SH-SY5Y (cell line): ENCODE data around the gene RABGAP1L.

Experiments
- GATA2 ChIP-seq: IDR thresholded peaks from 2 replicates; pipeline ENCODE4 v1.6.1; 2011; ENCODE audit warnings: mild to moderate bottlenecking, low read depth, low read length
- GATA3 ChIP-seq: IDR thresholded peaks from 2 replicates; pipeline ENCODE4 v1.6.1; 2011; ENCODE audit warnings: low read depth, mild to moderate bottlenecking, low read length, moderate library complexity

RABGAP1L gene

DNA sequence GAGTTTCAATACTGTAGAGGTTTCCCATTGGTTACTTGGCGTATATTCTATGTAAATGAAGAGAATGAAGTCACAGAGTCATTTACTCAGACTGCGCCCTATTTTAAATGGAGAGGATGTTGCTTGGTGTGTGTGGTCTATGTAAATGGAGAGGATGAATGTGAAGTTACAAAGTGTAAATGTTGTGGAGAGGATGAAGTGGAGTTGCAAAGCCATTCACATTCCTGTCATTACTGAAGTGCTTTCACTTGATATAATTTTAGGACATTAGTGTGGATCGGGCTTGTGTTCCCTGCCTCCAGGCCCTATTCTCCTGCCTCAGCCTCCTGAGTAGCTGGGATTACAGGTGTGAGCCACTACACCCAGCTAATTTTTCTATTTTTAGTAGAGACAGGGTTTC is 741.0 kb downstream of the RABGAP1L start:
- TF ChIP-seq GATA2, result no peak
- TF ChIP-seq GATA3, result no peak

GRCh38 chr1:174902531-174903099 is 743.3 kb downstream of the RABGAP1L start:
- TF ChIP-seq GATA2, result no peak
- no peak for TF ChIP-seq GATA3

DNA sequence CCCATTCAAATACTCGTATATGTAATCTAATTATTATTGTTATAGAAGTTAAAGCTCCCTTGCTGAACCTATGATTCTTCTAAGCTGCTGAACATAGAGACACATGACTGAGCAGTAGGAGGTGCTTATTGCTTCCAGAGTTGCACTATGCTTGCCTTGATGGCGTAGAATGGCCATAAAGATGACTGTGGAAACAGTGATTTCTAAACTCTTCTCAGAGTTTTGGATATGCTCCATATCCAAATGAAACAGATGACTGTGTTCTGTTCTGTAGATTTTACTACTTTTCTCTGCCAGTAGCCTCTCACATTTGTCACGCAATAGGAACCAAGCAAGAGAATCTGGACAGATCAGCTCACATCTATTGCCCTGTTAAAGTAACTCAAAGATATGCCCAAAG is 752.3 kb downstream of the RABGAP1L start:
- no peak for TF ChIP-seq GATA2
- TF ChIP-seq GATA3, result no peak

DNA sequence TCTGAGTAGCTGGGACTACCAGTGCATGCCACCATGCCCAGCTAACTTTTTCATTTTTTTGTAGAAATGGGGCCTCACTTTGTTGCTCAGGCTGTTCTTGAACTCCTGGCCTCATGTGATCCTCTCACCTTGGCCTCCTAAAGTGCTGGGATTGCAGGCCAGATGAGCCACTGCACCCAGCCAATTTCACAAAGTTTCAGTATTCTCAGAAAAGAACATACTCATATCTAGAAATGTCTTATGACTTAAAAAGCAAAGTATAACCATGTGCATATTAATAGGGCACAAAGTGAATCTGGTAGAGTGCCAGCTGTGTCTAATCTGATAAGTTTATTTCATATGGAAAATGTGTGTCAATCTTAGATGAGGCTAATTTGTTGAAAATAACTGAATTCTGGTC is 752.9 kb downstream of the RABGAP1L start:
- TF ChIP-seq GATA3 (no peak), GATA2 (no peak)

DNA sequence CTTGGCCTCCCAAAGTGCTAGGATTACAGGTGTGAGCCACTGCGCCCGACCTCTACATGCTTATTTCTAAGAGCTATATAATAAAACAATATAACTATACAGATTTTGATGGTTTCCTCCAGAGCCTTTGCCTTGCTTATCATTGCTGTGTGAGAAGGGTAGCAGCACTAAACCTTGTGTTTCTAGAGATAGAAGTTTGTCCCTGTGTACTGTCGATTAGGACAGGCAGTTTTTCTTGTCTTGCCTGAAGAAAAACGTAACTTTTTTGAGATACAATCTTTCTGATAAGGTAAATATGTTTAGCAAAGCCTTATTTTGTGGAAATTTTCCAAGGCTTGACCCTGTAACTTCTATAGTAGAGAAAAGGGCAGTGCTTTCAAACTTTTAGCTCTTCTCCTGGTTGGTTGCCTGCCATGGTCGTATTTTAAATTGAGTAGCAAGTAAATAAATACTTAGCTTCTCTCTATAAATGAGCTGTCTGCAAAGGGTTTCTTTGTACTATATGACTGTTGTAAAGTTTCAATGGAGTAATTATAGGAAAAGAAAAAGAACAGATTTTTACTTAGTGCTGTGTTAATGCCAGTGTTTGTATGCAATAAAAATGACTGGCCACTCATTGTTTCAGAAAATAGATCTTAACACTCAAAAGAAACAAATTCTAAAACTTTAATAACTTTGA is 754.0 kb downstream of the RABGAP1L start:
- TF ChIP-seq GATA3, result no peak
- TF ChIP-seq GATA2, result no peak

GRCh38 chr1:174914991-174915390 is 755.7 kb downstream of the RABGAP1L start:
- TF ChIP-seq GATA3 (no peak), GATA2 (no peak)

DNA sequence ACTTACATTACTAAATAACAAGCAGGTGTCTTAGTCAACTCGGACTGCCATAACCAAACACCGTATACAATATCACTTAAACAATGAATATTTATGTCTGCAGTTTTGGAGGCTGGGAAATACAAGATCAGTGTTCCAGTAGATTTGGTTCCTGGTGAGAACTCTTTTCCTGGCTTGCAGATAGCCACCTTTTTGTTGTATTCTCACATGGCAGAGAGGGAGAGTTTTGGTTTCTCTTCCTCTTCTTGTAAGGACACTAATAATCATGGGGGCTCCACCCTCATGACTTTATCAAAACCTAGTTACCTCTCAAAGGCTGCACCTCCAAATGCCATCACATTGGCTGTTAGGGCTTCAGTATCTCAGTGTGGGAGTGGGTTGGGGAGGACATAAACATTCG is 757.5 kb downstream of the RABGAP1L start:
- TF ChIP-seq GATA2 (no peak), GATA3 (no peak)

DNA sequence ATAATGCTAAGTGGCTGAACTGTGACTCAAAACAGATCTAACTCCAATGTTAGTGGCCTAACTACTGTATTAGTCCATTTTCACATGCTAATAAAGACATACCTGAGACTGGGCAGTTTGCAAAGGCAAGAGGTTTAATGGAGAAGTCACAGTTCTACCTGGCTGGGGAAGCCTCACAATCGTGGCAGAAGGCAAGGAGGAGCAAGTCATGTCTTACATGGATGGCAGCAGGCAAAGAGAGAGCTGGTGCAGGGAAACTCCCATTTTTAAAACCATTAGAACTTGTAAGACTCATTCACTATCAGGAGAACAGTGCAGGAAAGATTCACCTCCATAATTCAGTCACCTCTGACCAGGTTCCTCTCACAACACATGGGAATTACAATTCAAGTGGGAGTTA is 760.8 kb downstream of the RABGAP1L start:
- TF ChIP-seq GATA3 (no peak), GATA2 (no peak)

DNA sequence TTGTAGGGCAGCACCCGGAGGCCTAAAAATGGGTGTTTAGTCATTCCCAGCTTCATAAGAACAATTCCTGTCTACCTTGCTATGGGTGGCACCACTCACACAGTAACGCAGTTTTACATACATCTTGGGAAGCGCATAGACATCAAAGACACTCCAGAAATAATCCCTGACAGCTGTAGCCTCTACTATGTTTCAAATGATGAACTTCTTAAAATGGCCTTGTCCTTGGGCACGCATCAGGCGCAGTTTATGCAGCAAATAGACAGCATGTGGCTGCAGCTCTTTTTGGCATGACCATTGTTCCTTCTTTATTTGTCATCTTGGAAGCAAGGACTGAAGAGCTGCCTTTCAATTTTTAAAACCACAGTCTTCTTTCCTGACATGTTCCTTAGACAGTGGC is 762.8 kb downstream of the RABGAP1L start:
- TF ChIP-seq GATA3 (no peak), GATA2 (no peak)

DNA sequence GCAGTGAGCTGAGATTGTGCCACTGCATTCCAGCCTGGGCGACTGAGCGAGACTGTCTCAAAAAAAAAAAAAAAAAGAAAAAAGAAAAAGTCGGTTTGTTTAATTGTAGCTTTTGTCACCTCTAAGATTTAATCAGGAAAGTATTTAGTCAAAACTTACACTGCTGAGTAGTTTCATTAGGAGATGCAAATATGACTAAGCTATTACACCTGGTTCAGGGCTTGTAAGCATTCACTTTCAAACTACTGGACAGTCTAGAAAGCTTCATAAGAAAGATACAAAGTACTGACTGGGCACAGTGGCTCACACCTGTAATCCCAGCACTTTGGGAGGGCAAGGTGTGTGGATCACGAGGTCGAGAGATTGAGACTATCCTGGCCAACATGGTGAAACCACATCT is 764.5 kb downstream of the RABGAP1L start:
- TF ChIP-seq GATA2, result no peak
- no peak for TF ChIP-seq GATA3

DNA sequence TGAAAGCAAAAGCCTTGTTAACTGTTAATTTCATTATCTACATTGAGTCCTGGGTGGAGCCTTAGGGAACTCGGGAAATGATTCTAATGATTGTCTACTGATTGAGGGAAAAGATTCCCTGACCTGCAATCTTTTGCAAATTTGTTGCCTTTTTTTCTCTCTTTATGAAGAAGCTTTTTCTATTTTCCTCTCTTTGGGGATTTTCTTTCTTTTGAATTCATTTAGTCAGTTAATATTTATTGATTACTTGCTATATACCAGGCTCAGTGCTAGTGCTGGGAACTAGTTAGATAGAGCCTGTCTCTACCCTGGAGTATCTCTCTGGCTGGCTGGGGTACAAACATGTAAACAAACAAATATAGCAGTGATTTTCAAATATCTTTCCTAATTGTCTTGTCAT is 769.2 kb downstream of the RABGAP1L start:
- TF ChIP-seq GATA2 (no peak), GATA3 (no peak)

DNA sequence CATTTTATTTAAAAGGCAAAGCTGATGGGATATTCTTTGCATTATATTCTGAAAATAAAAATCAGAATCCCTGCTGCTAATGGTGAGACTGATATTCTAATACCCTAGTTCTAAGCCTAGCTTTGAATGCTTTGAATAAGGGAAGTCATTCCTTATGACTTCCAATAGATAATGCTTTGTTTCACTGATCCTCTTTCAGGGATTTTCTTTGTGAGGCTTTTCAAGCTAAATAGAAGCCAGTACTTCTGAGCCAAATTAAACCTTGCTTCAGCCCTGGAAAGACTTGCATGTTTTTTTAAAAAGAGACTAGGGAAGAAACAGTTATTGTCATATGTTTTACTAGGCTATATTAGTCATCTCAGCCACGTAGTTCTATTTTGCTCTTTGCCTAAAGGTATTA is 771.9 kb downstream of the RABGAP1L start:
- TF ChIP-seq GATA3 (no peak), GATA2 (no peak)

DNA sequence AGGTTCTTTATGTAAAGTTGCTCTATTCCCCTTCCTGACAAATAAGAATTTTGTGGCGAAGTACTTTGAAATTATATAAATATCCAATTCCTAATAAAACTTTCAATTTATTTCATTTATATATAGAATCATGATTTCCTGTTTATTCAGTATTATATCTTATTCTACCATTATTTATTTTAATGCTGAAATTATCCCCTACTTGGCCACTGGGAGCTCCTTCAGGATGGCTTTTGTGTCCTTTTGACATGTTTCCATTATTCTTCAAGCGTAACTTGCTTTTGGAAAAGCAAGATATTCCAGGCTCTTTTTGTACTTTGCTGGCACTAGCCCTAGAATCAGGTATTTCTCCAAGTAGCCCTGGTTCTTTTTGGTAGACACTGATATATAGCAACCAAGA is 773.3 kb downstream of the RABGAP1L start:
- no peak for TF ChIP-seq GATA3
- TF ChIP-seq GATA2, result no peak

DNA sequence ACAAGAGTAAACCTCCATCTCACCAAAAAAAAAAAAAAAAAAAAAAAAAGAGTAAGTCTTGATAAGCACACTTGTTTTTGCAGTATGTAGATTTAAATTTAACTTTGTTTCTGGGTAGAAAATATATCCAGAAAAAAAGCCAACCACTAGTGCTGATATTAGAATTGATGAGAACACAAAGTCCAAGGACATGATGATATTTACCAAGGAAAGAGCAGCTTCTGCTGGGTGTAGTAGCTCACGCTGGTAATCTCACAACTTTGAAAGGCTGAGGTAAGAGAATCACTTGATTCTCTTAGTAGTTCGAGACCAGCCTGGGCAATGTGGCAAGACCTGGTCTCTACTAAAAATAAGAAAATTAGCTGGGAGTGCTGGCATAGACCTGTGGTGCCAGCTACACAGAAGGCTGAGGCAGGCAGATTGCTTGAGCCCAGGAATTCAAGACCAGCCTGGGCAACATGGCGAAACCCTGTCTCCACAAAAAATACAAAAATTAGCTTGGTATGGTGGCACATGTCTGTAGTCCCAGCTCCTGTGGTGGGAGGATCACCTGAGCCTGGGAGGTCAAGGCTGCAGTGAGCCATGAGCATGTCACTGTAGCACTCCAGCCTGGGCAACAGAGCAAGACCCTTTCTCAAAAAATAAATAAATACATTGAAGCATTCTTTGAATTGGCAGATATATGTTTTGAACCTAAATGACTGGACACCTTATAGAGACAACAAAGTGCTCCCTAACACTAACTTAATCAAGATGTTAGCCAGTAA is 776.8 kb downstream of the RABGAP1L start:
- TF ChIP-seq GATA2 (no peak), GATA3 (no peak)

DNA sequence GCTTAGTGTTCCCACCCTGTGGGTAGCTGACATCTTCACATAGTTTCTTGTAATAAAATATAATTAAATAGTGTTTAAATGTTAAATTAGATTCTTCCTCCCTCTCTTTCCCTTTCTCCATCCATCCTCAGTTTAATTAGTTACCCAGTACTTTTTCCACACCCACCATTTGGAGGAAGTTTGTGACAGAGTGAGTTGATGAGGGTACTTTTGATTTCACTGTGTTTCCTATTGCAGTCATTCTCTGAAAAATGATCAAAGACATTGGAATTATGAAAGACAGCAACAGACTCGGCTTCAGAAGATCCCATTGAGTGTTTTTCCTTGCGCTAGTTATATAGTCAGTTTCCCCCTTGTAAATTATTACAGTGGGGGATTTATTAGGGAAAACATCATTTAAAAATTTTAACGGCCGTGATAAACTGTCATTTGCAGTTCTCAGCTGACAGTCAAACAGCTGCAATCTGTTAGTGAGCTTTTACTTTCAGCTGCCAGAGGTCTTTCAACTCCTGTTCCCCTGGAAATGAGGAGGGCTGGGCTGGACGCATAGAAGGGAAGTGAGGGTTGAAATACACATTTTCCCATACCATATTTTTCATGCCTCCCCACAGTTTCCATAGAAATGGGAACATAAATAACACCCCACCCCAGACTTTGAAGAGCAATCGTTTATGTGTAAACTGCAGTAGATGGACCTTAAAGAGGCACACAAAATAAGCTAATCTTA is 779.1 kb downstream of the RABGAP1L start:
- no peak for TF ChIP-seq GATA2
- no peak for TF ChIP-seq GATA3
